ENCODE data around the gene ILDR2. TPM values are rescaled to one million over a fixed set of nuclear protein-coding genes. Genes with fewer than 3 reads are reported as not detected.
A peak's percentile ranks its signal among the peaks of the same experiment; 100 is the strongest.
"Not testable (repeated sequence)": the region's sequence is repeated elsewhere in the genome, so short reads cannot be mapped to it uniquely, and the experiment has no call there.

The ILDR2 gene
- total RNA-seq, 4 donors from 2014 or later, result 0.04 to 0.57 (median 0.21) TPM; not detected in 1

GRCh38 chr1:166882893-166883292 lies 92.4 kb downstream of the ILDR2 start:
- TF ChIP-seq POLR2A (IDR thresholded peaks at IDR 0.05), result no peak
- TF ChIP-seq, protein P1, sequence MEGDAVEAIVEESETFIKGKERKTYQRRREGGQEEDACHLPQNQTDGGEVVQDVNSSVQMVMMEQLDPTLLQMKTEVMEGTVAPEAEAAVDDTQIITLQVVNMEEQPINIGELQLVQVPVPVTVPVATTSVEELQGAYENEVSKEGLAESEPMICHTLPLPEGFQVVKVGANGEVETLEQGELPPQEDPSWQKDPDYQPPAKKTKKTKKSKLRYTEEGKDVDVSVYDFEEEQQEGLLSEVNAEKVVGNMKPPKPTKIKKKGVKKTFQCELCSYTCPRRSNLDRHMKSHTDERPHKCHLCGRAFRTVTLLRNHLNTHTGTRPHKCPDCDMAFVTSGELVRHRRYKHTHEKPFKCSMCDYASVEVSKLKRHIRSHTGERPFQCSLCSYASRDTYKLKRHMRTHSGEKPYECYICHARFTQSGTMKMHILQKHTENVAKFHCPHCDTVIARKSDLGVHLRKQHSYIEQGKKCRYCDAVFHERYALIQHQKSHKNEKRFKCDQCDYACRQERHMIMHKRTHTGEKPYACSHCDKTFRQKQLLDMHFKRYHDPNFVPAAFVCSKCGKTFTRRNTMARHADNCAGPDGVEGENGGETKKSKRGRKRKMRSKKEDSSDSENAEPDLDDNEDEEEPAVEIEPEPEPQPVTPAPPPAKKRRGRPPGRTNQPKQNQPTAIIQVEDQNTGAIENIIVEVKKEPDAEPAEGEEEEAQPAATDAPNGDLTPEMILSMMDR (IDR thresholded peaks at IDR 0.05), result no peak
- Histone ChIP-seq H3K36me3 (no peaks in the 10 kb centered on the region), H3K9me3 (no peaks in the 10 kb centered on the region), H3K27ac (no peak overlapping the region), H3K4me1 (peaks cover 0 to 8% (median 3%) of the 10 kb centered on the region in 3 donors), H3K4me3 (no peak overlapping the region), H3K27me3 (peaks cover 0 to 39% (median 4%) of the 10 kb centered on the region in 4 donors)
- intact Hi-C loops (cut with DNase I), result no loop called here
- DNase-seq, result no peak
- 32 to 51% methylated on average over 2 of the region's 2 CpGs for WGBS, 2 donors

- H3K36me3 ChIP-seq; DNase-seq; intact Hi-C loops (cut with DNase I); H3K27ac ChIP-seq; H3K9me3 ChIP-seq; H3K4me3 ChIP-seq: not testable (repeated sequence)
- Histone ChIP-seq H3K4me1 (peaks cover 8 to 29% (median 12%) of the 10 kb centered on the region in 3 donors), H3K27me3 (peaks cover 0 to 13% (median 0%) of the 10 kb centered on the region in 4 donors)
- WGBS, 2 donors, result 92 to 94% methylated on average over 12 to 14 of the region's 21 CpGs
Observed at GRCh38 chr1:166878173-166878917, 97.0 kb downstream of the ILDR2 start.

GRCh38 chr1:166876540-166876838 lies 98.9 kb downstream of the ILDR2 start:
- Histone ChIP-seq H3K4me1 (peaks cover 11 to 48% (median 18%) of the 10 kb centered on the region in 3 donors), H3K4me3 (peak overlapping the region; percentile 75 to 92 (median 82)), H3K27ac (peak overlapping the region in 3 of 4 donors; percentile 91 to 98 (median 94)), H3K27me3 (no peaks in the 10 kb centered on the region), H3K36me3 (no peaks in the 10 kb centered on the region), H3K9me3 (no peaks in the 10 kb centered on the region)
- no peak for TF ChIP-seq POLR2A (IDR thresholded peaks at IDR 0.05)
- TF ChIP-seq, protein P1 (IDR thresholded peaks at IDR 0.05), result peak in 5 of 6 experiments; percentile 12 to 44 (median 37)
- DNase-seq, result no peak
- intact Hi-C loops (cut with DNase I), result no loop called here
- 0 to 1% methylated on average over 7 of the region's 7 CpGs for WGBS, 2 donors

GRCh38 chr1:166875734-166876539 lies 99.4 kb downstream of the ILDR2 start, which contains the start of gene TADA1:
TSS of gene TADA1 (minus strand) at chr1:166876264. CDS start at chr1:166876233, 31 bp downstream.
- peak within 1 kb of the TSS; percentile 75 to 92 (median 82) for H3K4me3 ChIP-seq
- TF ChIP-seq POLR2A (IDR thresholded peaks at IDR 0.05), result peak in 3 of 4 donors; percentile 50 to 73 (median 63)
- TF ChIP-seq, protein P1 (IDR thresholded peaks at IDR 0.05), result peak in 1 of 6 experiments; percentile 47
- intact Hi-C loops (cut with DNase I), result no loop called here
- peaks cover 11 to 53% (median 18%) of the 10 kb centered on the region in 3 donors for H3K4me1 ChIP-seq
- no peaks in the 10 kb centered on the region for H3K9me3 ChIP-seq
- peak within 1 kb of the TSS; percentile 91 to 98 (median 94) for H3K27ac ChIP-seq
- 0% methylated on average over 25 to 27 of the region's 84 CpGs for WGBS, 2 donors
- H3K36me3 ChIP-seq, result no peaks in the 10 kb centered on the region
- H3K27me3 ChIP-seq, result no peaks in the 10 kb centered on the region
- DNase-seq, result peak; percentile 90

DNA sequence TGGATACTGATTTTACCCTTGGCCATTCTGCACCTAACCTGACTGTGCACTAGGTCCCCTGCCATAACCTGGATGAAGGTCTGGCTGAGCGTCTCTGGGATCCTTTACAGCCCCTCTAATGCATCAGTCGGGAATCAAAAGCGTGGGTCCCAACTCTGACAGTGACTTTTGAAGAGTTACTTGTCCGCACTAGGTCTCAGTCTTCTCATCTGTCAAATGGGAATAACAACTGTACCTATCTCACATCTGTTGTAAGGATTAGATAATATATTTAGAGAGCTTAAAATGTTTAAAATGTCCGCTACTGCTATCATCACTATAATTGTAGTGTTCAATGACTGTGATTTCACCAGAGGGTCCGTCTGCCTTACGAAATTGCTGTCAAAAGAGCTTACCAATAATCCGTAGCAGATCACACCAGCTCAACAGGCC lies 100.0 kb downstream of the ILDR2 start:
- Histone ChIP-seq H3K27ac (peak overlapping the region; percentile 91 to 98 (median 94)), H3K9me3 (no peaks in the 10 kb centered on the region), H3K4me1 (peaks cover 11 to 58% (median 21%) of the 10 kb centered on the region in 3 donors), H3K36me3 (no peaks in the 10 kb centered on the region), H3K27me3 (no peaks in the 10 kb centered on the region), H3K4me3 (peak overlapping the region; percentile 75 to 92 (median 82))
- TF ChIP-seq, protein P1 (IDR thresholded peaks at IDR 0.05), result no peak
- TF ChIP-seq POLR2A (IDR thresholded peaks at IDR 0.05), result no peak
- WGBS, 2 donors, result 42 to 57% methylated on average over 5 to 8 of the region's 8 CpGs
- intact Hi-C loops (cut with DNase I), result no loop called here
- DNase-seq, result no peak

Data from esophagus squamous epithelium (tissue), 5 donors.